Suppressor macrophage (primary cell): Measurements from ENCODE around the gene CFAP61.
"Not testable (repeated sequence)": the region's sequence is repeated elsewhere in the genome, so short reads cannot be mapped to it uniquely, and the experiment has no call there.

Experiments used
- DNase-seq, 4 experiments: peaks; one replicate each; pipeline ENCODE4 v3.0.0-alpha.2; 2020 to 2022
- total RNA-seq, 17 experiments: gene quantifications; one replicate each; lab custom pipeline; 2026; ENCODE audit warnings: mixed read lengths in 6 of 17, inconsistent platforms in 3 of 17; lab: John Stamatoyannopoulos, UW

CFAP61 gene
- 0 to 5.8 (median 0.84) reads per million in 17 experiments for total RNA-seq

GRCh38 chr20:20052074-20052970 is at the start of gene CFAP61, which contains the start of gene CRNKL1:
Gene CFAP61, plus strand, starts transcription at chr20:20052532. Its CDS starts 4,122 bp downstream, at chr20:20056654.
Gene CRNKL1, minus strand, starts transcription at chr20:20052466. Its CDS starts 124 bp downstream, at chr20:20052342.
- peak; percentile 97 to 100 (median 98) for DNase-seq

GRCh38 chr20:20003031-20003954 is 49.0 kb upstream of the CFAP61 start:
- peak; percentile 90 to 98 (median 96) for DNase-seq

- DNase-seq, result not testable (repeated sequence)
These were observed 48.4 kb upstream of the CFAP61 start for GRCh38 chr20:20003955-20004322.

- DNase-seq, result peak in 2 of 4 experiments; percentile 34
These were observed 47.0 kb upstream of the CFAP61 start for GRCh38 chr20:20005342-20005741.

GRCh38 chr20:20009784-20010253 is 42.5 kb upstream of the CFAP61 start:
- DNase-seq, result no peak

GRCh38 chr20:20010639-20011500 is 41.5 kb upstream of the CFAP61 start:
- peak in 2 of 4 experiments; percentile 41 for DNase-seq

GRCh38 chr20:20012541-20012940 is 39.8 kb upstream of the CFAP61 start:
- no peak for DNase-seq

- peak in 3 of 4 experiments; percentile 47 to 55 (median 51) for DNase-seq
These were observed 37.7 kb upstream of the CFAP61 start for GRCh38 chr20:20014659-20015058.

GRCh38 chr20:20017001-20017843 is 35.1 kb upstream of the CFAP61 start, which contains the start of gene NAA20:
Gene NAA20, plus strand, starts transcription at chr20:20017362. Its CDS starts 35 bp downstream, at chr20:20017397.
- peak; percentile 89 to 96 (median 95) for DNase-seq

- DNase-seq, result no peak
These were observed 34.5 kb upstream of the CFAP61 start for GRCh38 chr20:20017844-20018185.

- no peak for DNase-seq
These were observed 34.0 kb upstream of the CFAP61 start for GRCh38 chr20:20018366-20018765.

- no peak for DNase-seq
These were observed 33.2 kb upstream of the CFAP61 start for GRCh38 chr20:20019123-20019522.

GRCh38 chr20:20020908-20021307 is 31.4 kb upstream of the CFAP61 start:
- DNase-seq, result no peak

GRCh38 chr20:20021835-20022234 is 30.5 kb upstream of the CFAP61 start:
- DNase-seq, result no peak

- no peak for DNase-seq
These were observed 29.8 kb upstream of the CFAP61 start for GRCh38 chr20:20022498-20022897.

- no peak for DNase-seq
These were observed 28.9 kb upstream of the CFAP61 start for GRCh38 chr20:20023395-20023794.

- no peak for DNase-seq
These were observed 27.4 kb upstream of the CFAP61 start for GRCh38 chr20:20024942-20025341.

GRCh38 chr20:20027284-20027683 is 25.0 kb upstream of the CFAP61 start:
- DNase-seq, result no peak

- DNase-seq, result no peak
These were observed 20.5 kb upstream of the CFAP61 start for GRCh38 chr20:20031790-20032189.

GRCh38 chr20:20034486-20034885 is 17.8 kb upstream of the CFAP61 start:
- no peak for DNase-seq

GRCh38 chr20:20036756-20037155 is 15.6 kb upstream of the CFAP61 start:
- DNase-seq, result no peak
